HG03103 (cell line): ENCODE data around the gene GPR146.

Source experiments
- ATAC-seq: cut with Tn5 transposase; IDR thresholded peaks from one replicate; pipeline ENCODE4 v1.9.1; 2021; ENCODE audit warnings: low read depth; ENCODE audit not compliant: unreplicated experiment

The GPR146 gene

DNA sequence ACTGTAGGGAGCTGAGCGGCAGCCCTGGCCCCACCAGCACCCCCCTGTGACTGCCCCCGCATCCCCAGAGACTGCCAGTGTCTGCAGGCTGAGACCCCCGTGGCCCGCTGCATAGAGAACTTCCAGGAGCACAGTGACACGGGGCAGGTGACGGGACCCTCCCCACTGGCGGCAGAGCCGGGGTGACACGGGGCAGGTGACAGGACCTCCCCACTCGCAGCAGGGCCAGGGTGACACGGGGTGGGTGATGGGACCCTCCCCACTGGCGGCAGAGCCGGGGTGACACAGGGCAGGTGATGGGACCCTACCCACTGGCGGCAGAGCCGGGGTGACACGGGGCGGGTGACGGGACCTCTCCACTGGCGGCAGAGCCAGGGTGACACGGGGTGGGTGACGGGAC is 45.9 kb downstream of the GPR146 start:
- no peak for ATAC-seq

DNA sequence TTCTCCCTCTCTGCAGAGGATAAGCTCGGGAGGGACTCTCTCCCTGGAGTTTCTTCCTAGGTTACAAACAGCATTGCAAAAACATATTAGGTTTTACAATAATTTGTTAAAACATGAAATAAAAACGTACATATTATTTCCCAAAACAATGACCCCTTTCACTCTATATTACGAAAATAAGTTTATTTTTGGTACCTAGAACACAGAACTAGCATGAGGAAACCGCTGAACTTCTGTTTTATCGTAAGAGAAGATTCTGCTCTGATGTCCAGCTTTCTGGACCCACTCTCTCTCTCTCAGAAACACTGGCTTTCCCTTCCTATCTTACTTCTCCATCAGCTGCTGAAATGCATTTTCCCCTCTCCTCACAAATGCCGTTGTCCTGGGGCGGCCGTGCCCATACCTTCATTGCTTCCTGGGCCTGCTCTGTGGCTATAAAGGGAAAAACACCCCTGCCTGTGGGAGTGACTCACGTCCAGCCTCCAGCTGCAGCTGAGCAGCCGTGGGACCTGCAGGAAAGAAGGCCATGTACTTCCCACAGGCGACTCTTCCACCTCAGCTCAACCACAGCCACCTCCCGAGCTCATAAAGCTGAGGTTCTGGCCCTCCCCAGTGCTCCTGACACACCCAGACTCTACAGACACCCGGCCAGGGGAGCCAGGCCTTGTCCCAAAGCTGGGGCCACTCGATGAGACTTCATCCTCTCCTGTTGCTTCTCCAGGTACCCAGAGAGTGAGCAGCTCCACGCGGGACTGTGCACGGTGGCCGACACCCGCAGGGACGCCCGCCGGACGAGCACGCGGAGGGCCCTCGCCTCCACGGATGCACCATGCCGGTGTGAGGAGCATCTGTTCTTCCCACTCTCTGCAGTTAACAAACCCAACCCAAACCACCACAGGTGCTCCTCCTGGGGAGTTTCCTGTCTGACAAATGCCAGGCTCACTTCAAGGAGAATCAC is 46.6 kb downstream of the GPR146 start:
- no peak for ATAC-seq

DNA sequence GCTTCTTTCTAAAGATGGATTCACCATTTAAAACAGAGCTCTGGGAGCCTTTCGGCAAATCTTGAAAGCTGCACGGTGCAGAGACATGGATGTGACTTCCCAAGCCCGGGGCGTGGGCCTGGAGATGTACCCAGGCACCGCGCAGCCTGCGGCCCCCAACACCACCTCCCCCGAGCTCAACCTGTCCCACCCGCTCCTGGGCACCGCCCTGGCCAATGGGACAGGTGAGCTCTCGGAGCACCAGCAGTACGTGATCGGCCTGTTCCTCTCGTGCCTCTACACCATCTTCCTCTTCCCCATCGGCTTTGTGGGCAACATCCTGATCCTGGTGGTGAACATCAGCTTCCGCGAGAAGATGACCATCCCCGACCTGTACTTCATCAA is 47.3 kb downstream of the GPR146 start:
- ATAC-seq: no peak

DNA sequence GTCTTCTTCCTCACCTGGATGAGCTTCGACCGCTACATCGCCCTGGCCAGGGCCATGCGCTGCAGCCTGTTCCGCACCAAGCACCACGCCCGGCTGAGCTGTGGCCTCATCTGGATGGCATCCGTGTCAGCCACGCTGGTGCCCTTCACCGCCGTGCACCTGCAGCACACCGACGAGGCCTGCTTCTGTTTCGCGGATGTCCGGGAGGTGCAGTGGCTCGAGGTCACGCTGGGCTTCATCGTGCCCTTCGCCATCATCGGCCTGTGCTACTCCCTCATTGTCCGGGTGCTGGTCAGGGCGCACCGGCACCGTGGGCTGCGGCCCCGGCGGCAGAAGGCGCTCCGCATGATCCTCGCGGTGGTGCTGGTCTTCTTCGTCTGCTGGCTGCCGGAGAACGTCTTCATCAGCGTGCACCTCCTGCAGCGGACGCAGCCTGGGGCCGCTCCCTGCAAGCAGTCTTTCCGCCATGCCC is 47.9 kb downstream of the GPR146 start:
- ATAC-seq: no peak

DNA sequence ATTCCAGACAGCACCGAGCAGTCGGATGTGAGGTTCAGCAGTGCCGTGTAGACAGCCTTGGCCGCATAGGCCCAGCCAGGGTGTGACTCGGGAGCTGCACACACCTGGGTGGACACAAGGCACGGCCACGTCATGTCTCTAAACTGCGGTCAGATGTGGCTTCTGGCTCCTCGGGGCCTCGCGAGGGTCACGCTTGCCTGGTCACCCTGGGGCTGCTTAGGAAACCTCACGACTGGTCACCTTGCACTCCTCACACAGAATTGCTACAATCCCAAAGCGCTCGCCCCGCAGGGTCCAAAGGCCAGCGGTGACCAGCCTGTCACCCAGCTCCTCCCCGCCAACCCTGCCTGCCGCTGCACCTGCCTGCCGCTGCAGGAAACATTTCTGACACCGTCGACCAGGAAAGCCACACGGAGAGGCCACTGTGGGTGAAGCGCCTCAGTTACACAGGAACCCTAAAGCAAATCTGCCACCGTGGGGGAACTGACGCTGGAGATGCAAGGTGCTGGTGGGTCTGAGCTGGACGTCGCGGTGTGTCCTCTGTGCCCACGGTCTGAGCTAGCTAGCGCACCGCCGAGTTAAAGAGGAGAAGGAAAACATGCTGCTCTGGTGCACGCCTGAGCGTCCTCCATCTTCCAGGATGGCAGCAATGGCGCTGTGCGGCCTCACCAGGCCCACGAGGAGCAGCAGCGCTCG is 48.6 kb downstream of the GPR146 start:
- no peak for ATAC-seq

DNA sequence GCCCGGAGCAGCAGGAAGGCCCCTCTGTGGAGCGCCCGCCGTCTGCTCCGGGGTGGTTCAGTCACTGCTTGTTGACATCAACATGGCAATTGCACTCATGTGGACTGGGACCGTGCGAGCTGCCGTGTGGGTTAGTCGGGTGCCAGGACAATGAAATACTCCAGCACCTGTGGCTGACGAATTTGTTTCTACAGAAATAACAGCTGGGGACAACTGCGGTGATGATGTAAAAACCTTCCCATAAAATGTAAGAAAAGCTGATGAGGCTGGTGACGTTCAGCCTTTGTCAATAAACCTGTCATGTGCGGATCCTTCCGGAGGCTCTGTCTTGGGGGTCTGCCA is 49.1 kb downstream of the GPR146 start:
- no peak for ATAC-seq

DNA sequence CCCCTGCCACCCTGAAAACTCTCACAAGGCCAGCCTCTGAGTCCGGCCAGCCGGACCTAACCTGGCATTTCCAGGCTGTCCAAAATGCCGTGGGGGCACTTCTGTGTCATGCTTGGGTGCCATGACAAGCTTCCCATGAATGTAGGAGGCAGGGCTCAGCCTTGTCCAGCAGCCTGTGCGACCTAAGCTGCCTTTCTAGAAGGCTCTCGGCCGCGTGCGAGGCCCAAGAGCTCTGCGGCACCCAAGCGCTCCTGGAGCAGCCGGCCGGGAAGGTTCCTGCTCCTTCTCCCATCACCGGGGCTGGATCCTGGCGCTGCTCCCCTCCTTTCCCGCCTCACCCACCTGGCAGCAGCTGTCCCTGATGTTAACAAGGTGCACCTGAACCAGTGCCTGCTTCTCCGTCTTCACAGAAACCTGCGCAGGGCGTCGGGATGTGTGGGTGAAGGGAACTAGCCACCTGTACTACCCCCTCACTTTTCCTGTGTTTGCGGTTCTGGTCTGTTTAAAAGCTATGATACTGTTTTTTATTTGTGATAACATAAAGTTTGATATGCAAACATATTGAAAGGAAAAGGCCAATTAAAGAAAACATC is 49.7 kb downstream of the GPR146 start:
- ATAC-seq: no peak

DNA sequence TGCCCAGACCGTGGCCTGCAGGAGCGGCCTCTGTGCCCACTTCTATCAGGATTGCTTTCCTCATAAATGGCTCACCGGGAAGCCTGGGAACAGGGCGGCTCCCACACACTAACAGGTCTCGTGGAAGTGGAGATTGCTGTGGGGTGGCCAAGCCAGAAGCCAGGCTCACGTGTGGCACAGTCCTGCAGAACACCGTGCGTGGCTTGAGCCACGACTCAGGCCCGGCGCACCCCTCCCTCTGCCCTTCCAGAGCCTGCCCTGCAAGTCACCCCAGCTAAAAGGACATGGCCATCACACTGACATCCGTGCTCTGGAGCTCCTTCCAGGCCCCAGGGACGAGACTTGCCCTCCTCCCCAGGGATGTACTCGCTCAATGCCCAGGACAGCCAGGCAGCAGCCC is 50.5 kb downstream of the GPR146 start:
- no peak for ATAC-seq

DNA sequence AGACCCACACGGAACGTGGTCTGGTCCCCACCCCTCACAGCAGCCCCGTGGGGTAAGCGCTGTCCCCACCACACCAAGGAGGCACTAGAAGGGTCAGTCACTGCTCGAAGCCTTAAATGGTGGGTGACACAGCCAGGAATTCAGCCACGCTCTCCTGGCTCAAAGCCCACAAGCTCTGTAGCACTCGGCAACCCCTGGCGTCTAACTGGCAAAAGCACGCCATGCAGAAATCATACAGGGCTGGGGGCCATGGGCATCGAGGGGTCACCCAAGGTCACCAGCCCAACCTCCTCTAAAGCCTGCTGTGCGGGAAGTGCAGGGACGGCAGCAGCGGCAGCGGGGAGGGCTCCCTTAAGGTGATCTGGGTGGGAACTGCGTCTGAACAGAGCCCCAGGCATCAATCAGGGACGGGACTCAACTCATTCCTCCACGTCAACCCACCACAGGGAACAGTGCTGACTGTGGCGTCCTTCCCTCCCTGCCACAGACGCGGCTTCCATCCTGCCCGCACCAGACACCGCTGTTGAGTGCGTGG is 51.3 kb downstream of the GPR146 start:
- no peak for ATAC-seq

DNA sequence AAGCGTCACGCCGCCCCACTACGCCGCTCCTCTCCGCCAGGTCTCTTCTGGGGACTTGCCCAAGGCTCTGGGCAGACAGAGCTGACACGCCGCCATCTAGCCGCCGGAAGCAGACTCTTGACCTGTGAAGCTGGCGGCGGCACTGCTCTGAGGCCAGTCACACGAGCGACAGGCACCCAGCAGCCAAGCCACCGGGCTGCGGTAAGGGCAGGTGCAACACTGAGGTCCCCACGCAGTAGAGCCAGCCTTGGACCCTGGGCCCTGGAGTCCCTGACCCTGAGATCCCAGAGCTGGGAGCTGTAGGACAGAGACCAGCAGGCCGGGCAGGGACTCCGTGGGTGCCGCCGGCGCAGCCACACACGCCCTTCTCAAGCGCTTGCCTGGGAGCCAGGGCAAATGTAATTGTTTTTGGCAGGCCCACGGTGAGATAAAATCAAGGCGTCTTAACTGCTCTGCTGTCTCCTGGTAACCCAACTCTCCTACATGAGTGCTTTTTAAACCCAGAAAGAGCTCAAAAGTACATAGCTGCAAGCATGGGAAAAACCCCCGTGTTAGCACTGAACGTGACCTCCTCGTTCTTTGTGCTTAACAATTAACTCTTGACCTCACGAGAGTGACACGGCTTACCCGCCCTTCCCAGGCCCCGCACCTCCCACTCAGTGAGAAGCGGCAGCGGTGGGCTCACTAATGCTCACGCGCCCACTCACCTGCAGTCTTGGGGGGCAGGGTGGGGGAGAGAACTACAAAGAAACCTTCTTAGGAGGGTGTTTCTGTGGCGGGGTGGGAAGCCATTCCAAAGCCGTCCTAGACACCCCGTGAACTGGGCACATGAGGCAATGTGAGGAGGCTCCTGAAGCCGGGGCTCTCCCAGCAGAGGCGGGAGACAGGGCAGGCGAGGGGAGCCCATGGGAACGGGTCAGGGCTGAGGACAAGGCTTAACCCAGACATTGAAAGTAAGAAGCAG is 52.1 kb downstream of the GPR146 start:
- no peak for ATAC-seq

DNA sequence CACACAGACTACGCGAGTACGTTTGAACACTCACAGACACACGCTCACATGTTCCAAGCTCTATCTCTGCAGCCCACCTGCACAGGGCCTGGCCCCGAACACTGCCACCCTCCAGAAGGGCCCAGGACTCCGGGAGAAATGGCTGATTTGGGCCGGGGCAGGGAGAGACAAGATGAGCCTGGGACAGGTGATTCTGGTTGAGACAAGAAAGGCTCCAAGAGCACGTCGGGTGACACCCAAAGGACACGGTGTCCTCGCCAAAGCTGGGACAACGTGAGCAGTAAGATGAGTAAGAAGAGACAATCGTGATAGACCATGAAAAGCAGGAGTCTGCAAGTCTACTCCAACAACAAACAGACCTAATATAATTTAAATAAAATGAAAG is 52.8 kb downstream of the GPR146 start:
- no peak for ATAC-seq

DNA sequence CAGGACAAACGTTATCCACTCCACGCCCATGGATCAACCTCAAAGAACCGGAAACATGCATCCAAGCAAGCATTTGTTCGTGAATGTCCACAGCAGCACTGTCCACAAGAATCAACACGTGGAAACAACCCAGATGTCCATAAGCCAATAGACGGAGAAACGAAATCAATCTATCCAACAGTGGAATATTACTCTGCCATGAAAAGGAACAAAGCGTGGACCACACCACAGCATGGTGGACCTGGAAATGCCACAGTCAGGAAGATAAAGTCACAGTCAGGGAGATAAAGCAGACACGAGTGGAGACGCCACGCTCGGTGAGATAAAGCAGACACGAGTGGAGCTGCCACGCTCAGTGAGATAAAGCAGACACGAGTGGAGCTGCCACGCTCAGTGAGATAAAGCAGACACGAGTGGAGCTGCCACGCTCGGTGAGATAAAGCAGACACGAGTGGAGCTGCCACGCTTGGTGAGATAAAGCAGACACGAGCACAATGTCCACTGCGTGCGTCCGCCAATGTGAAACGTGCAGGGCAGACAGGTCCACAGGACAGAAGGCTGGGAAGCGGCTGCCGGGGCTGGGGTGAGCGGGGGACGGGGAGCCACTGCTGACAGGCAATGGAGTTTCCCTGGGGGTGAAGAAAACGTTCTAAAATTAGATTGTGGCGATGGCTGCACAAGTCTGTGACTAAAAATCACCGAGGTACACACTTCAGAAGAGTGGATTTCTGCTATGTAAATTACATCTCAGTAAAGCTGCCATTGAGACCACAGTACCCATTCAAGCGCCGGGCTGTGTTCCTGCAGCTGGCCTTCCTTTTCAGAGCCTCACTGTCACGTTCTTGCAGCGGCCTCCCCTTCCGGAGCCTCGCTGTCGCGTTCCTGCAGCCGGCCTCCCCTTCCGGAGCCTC is 54.2 kb downstream of the GPR146 start:
- no peak for ATAC-seq

DNA sequence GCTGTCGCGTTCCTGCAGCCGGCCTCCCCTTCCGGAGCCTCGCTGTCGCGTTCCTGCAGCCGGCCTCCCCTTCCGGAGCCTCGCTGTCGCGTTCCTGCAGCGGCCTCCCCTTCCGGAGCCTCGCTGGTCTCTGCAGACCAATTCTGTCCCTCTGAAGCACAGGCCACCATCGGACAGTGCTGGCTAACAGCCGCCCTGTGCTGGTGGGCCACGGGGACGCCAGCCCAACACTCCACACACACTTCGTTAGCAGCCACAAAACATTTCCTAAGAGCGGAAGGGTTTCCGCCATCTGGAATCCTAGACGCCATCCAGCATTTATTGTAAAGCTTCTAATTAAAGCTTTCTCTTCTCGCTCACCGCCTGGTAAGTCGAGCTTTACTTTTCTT is 54.8 kb downstream of the GPR146 start:
- no peak for ATAC-seq

DNA sequence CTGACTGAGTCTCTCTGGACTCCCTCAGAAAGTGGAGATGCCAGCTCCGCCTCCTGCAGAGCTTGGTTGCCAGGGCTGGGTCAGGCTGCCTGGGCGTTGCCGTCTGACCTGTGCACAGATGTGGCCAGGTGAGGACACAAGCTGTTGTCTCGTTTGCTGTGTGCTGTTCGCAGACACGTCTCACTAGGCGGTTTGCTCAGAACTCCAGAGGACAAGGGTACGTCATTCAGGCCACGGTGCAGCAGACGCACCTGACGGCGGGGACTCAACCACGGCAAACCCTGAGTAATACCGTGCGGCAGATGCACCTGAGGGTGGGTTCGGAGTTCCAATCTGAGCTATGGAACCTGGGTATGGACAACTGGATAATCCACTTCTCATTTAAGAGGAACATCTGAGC is 55.3 kb downstream of the GPR146 start:
- no peak for ATAC-seq

DNA sequence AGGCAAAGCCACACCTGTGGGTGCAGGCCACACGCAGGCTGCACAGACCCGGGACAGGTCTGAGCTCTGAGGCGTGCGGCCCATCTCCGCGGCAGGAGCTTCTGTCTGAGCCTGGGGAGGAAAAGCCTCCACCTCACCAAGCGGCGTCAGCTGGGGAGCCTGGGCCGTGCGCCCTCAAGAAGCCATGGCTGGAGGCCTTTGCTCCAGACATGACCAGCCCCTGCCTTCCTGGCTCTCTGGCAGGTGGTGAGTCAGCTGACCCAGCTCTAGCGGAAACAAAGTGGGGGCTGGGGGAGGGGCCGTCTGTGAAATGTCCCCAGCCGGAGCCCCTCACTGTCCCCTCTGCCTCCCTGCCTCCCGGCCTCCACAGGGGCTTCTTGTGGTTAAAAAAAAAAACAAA is 56.0 kb downstream of the GPR146 start:
- ATAC-seq: no peak

DNA sequence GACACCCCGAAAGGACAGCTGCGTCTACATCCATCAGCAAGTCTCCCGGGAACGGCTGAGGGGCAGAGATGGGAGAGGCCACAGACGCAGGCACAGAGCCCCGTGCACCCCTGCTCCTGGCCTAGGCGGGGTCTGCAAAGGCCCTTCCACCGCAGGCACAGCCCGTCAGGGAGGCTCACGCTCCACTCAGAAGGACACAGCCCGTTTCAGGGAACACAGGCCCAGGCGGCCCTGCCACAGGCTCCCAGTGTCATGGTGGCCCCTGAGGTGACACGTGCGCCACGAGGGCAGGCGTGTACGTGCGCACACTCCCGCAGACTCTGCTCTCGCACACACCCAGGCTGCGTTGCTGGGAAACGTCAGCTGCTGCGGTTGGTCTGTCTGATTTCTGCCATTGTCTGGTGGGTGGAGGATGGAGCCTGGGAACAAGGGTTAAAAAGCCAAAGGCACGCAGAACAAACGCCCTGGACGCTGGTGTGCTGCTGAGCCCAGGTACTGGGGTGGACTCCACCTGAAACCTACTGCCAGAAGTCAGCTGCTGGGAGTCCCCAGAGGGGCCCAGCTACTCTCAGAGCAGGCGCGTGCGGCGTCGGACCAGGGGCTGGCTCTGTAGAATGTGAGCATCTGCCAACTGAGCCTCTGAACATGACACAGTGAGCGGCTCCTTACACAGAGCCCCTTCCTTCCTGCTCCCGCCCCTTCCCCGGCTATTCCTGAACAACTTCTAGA is 56.7 kb downstream of the GPR146 start:
- ATAC-seq: no peak

DNA sequence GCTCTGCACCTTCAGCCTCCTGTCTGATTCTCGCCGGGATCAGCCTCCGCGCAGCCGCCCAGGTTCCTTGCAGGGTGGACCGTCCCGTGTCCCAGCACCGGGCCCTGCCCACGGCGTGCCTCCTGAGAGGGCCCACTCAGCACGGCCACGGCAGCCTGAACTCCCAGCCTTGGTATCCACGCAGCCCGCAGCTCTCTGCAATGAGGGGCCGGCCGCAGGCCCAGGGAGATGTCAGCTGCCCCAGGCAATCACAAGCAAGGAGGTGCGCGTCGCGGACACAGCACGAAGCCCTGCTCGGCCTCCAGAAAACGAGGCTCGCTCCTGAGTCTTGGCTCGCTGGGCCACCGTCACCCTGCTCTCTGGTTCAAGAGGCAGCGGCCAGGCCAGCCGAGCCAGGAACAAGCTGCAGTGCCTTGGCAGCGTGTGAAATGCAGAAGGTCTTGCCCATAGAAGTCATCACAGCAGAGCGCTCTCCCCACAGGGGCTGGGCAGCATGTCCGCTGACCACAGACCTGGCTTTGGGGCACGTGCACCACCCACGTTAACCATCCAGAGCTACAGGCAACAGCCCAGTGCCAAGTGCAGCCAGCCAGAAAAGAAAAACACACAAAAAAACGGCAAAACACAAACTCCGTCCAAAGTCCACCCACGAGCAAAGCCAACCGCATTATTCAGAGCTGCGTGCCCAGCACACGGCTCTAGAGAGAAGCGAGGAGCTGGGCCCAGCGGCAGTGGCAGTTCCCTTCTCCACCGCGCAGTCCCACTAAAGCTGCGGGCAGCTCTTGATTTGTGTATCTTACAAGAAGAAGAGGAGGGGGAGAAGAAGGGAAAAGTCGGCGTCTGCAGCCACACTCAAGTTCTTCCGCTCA is 57.5 kb downstream of the GPR146 start:
- ATAC-seq: no peak
